H1 (cell line): ENCODE data around the gene RERE. TPM values are rescaled to one million over a fixed set of nuclear protein-coding genes. Genes with fewer than 3 reads are reported as not detected.

Experiments
- JUND ChIP-seq: IDR thresholded peaks from 2 replicates; pipeline ENCODE4 v1.6.1; 2011; ENCODE audit warnings: mild to moderate bottlenecking, improper control_type of control experiment, low read length
- polyA plus RNA-seq, 7 experiments: library from polyadenylated mRNA; depleted of rRNA in 3 of 7; stranded (reverse) in 5 of 7; unstranded in 2 of 7; fragments of >200 nt in 5 of 7; fragments of 200-250 nt in 2 of 7; gene quantifications; 1 replicate in 5 of 7; 2 replicates in 1 of 7; 4 replicates in 1 of 7; pipeline versions ENCODE4 v1.2.1 to v1.2.3, GENCODE V29; 2011 to 2013; ENCODE audit warnings: missing spikeins in 2 of 7, mixed read lengths in 2 of 7
- total RNA-seq: library from RNA; stranded (reverse); fragmentation: NEBNext Ultra II Directional; extraction: Animal tissue kit (Norgen Biotek cat#: 25700); gene quantifications from 2 replicates; pipeline ENCODE4 v1.2.1, GENCODE V29; 2021
- TF ChIP-seq, protein P1 (sequence below): IDR thresholded peaks from 2 replicates; pipeline ENCODE4 v1.6.1; 2011; ENCODE audit warnings: low read length, improper control_type of control experiment

Gene RERE
- total and polyA plus RNA-seq, 2 of the 8 experiments (the other 6 are each of a cell fraction or from before 2014, with no cell fraction given) = 15.3 to 142 TPM

DNA sequence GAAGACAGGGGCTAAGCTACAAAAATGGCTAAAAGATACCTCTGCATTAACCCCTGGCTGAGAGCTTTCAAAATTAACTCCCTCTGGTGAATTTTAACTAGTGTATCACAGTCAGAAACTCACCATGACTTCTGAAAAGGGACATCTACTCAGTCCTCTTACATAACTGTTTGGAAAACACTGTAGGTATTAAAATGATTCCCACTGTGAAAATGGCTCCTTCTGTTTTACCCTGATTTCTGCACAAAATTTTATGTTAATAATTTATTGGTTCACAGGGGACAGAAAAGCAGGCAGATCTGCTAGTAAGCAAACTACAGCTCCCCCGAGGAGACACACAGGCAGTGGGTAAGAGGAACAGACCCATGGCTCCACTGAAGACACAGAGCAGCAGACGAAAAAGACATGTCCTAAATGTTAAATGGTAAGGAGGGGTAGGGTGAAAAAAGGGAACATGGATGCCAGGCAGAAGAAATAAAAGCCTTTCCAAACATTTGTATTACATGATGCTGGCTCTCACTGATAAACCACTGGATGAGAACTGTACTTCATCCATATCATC, 387.8 kb downstream of the RERE start (continued):
- TF ChIP-seq, protein P1, sequence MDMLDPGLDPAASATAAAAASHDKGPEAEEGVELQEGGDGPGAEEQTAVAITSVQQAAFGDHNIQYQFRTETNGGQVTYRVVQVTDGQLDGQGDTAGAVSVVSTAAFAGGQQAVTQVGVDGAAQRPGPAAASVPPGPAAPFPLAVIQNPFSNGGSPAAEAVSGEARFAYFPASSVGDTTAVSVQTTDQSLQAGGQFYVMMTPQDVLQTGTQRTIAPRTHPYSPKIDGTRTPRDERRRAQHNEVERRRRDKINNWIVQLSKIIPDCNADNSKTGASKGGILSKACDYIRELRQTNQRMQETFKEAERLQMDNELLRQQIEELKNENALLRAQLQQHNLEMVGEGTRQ = no peak
- no peak for TF ChIP-seq JUND
